DND-41 (cell line): Measurements from ENCODE around the gene BCAS3.

ENCODE experiments used
- ATAC-seq: fragments of 200-7000 bp; cut with Tn5 transposase; 3 replicates; pipeline ENCODE4 v1.9.1; 2021; ENCODE audit warnings: low read depth; ENCODE audit not compliant: insufficient read depth
- DNase-seq: peaks from one replicate; pipeline ENCODE4 v3.0.0-alpha.2; 2020
- H2AFZ ChIP-seq: 2 replicates; pipeline ENCODE4 v1.6.0; 2012; ENCODE audit warnings: low read depth, low read length
- H3K27ac ChIP-seq: 2 replicates; pipeline ENCODE4 v1.5.1; 2012; ENCODE audit warnings: low read length, inconsistent platforms
- H3K27me3 ChIP-seq: fragments of 200-600 bp; sonication (generic); 2 replicates; pipeline ENCODE4 v1.6.0; 2012; ENCODE audit warnings: low read length, mild to moderate bottlenecking, inconsistent platforms; ENCODE audit not compliant: insufficient read depth, poor library complexity
- H3K36me3 ChIP-seq: 2 replicates; pipeline ENCODE4 v1.5.1; 2012; ENCODE audit warnings: low read length, inconsistent platforms; ENCODE audit not compliant: insufficient read depth
- H3K4me1 ChIP-seq: 2 replicates; pipeline ENCODE4 v1.5.1; 2012; ENCODE audit warnings: mild to moderate bottlenecking, low read length; ENCODE audit not compliant: insufficient read depth
- H3K4me2 ChIP-seq: 2 replicates; pipeline ENCODE4 v1.6.0; 2012; ENCODE audit warnings: mild to moderate bottlenecking, moderate library complexity, low read length, inconsistent platforms; ENCODE audit not compliant: insufficient read depth
- H3K4me3 ChIP-seq, 2 experiments: fragments of 200-600 bp in 1 of 2; shearing (Covaris generic) in 1 of 2; 2 replicates each; pipeline ENCODE4 v1.5.1; 2012 to 2016; ENCODE audit warnings: inconsistent platforms in 2 of 2, low read length in 2 of 2, mild to moderate bottlenecking in 2 of 2, low read depth in 1 of 2, moderate library complexity in 1 of 2
- H3K79me2 ChIP-seq: 2 replicates; pipeline ENCODE4 v1.6.0; 2012; ENCODE audit warnings: low read length, inconsistent platforms; ENCODE audit not compliant: insufficient read depth
- H3K9ac ChIP-seq: 2 replicates; pipeline ENCODE4 v1.6.0; 2012; ENCODE audit warnings: low read depth, mild to moderate bottlenecking, inconsistent platforms, low read length, moderate library complexity
- H3K9me3 ChIP-seq: 2 replicates; pipeline ENCODE4 v1.5.1; 2012; ENCODE audit warnings: low read length, moderate library complexity, mild to moderate bottlenecking, inconsistent platforms; ENCODE audit not compliant: insufficient read depth, severe bottlenecking
- H4K20me1 ChIP-seq: 2 replicates; pipeline ENCODE4 v1.6.0; 2012; ENCODE audit warnings: low read length; ENCODE audit not compliant: insufficient read depth
- CTCF ChIP-seq: IDR thresholded peaks from 2 replicates; pipeline ENCODE4 v1.5.1; 2012; ENCODE audit warnings: borderline replicate concordance, low read length, moderate library complexity, mild to moderate bottlenecking; ENCODE audit not compliant: poor library complexity, severe bottlenecking; ENCODE audit errors: extremely low read depth
- EZH2 ChIP-seq: IDR thresholded peaks from 3 replicates; pipeline ENCODE4 v1.6.1; 2012; ENCODE audit warnings: borderline replicate concordance, low read depth, mild to moderate bottlenecking, moderate library complexity, low read length, inconsistent platforms; ENCODE audit not compliant: severe bottlenecking

The BCAS3 gene

GRCh38 chr17:60652454-60653247 lies 25.0 kb upstream of the BCAS3 start:
- H3K36me3 ChIP-seq: peaks cover 63% of the 10 kb centered on the region
- DNase-seq (no peak), ATAC-seq (no peak)
- H3K9ac ChIP-seq: no peak overlapping the region
- no peak overlapping the region for H3K4me2 ChIP-seq
- H2AFZ ChIP-seq: no peak overlapping the region
- H3K9me3 ChIP-seq: no peaks in the 10 kb centered on the region
- no peak overlapping the region for H3K27ac ChIP-seq
- no peak overlapping the region for H3K4me3 ChIP-seq
- no peaks in the 10 kb centered on the region for H3K4me1 ChIP-seq
- H4K20me1 ChIP-seq: peaks cover 4% of the 10 kb centered on the region; the same call in 1 of the 2 replicates
- H3K79me2 ChIP-seq: peaks cover 39% of the 10 kb centered on the region
- no peaks in the 10 kb centered on the region for H3K27me3 ChIP-seq
- TF ChIP-seq CTCF (no peak), EZH2 (no peak)

- H3K36me3 ChIP-seq: peaks cover 61% of the 10 kb centered on the region
- H3K9me3 ChIP-seq: no peaks in the 10 kb centered on the region
- ATAC-seq: no peak
- no peak overlapping the region for H3K9ac ChIP-seq
- no peak overlapping the region for H2AFZ ChIP-seq
- no peak overlapping the region for H3K4me2 ChIP-seq
- DNase-seq: no peak
- H3K27me3 ChIP-seq: no peaks in the 10 kb centered on the region
- H3K27ac ChIP-seq: no peak overlapping the region
- H3K4me3 ChIP-seq: no peak overlapping the region
- TF ChIP-seq CTCF: no peak
- no peak for TF ChIP-seq EZH2
- no peaks in the 10 kb centered on the region for H3K4me1 ChIP-seq
- H4K20me1 ChIP-seq: peaks cover 4% of the 10 kb centered on the region; the same call in 1 of the 2 replicates
- peaks cover 34% of the 10 kb centered on the region for H3K79me2 ChIP-seq
Measured at GRCh38 chr17:60653569-60653968, 24.1 kb upstream of the BCAS3 start.

DNA sequence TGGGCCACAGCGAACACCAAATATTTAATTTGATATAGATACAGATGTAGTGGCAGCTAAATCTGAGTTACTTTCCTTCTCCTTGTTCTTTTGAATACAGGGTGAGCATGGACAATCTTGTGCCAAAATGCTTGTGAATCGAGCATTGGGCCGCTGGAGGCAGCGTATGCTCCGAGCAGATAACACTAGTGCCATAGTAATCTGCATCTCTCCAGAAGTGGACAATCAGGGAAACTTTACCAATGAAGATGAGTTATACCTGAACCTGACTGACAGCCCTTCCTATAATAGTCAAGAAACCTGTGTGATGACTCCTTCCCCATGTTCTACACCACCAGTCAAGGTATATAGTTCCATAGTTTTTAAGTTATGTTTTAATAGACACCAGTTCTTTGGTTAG lies 21.2 kb upstream of the BCAS3 start:
- Histone ChIP-seq H3K4me3 (no peak overlapping the region), H3K36me3 (peaks cover 45% of the 10 kb centered on the region), H4K20me1 (peaks cover 4% of the 10 kb centered on the region; the same call in 1 of the 2 replicates), H3K9ac (no peak overlapping the region), H3K4me2 (no peak overlapping the region), H3K27ac (no peak overlapping the region), H2AFZ (no peak overlapping the region), H3K9me3 (no peaks in the 10 kb centered on the region), H3K4me1 (no peaks in the 10 kb centered on the region), H3K27me3 (no peaks in the 10 kb centered on the region), H3K79me2 (peaks cover 26% of the 10 kb centered on the region)
- ATAC-seq: no peak
- no peak for DNase-seq
- TF ChIP-seq EZH2 (no peak), CTCF (no peak)
